GM19240 (cell line): ENCODE results near the gene NCBP1.
"Not testable (repeated sequence)": the region's sequence is repeated elsewhere in the genome, so short reads cannot be mapped to it uniquely, and the experiment has no call there.

Source experiments
- DNase-seq: peaks from one replicate; pipeline ENCODE4 v3.0.0; 2011; ENCODE audit warnings: low spot score; ENCODE audit not compliant: insufficient read length

NCBP1 gene, protein sequence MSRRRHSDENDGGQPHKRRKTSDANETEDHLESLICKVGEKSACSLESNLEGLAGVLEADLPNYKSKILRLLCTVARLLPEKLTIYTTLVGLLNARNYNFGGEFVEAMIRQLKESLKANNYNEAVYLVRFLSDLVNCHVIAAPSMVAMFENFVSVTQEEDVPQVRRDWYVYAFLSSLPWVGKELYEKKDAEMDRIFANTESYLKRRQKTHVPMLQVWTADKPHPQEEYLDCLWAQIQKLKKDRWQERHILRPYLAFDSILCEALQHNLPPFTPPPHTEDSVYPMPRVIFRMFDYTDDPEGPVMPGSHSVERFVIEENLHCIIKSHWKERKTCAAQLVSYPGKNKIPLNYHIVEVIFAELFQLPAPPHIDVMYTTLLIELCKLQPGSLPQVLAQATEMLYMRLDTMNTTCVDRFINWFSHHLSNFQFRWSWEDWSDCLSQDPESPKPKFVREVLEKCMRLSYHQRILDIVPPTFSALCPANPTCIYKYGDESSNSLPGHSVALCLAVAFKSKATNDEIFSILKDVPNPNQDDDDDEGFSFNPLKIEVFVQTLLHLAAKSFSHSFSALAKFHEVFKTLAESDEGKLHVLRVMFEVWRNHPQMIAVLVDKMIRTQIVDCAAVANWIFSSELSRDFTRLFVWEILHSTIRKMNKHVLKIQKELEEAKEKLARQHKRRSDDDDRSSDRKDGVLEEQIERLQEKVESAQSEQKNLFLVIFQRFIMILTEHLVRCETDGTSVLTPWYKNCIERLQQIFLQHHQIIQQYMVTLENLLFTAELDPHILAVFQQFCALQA

DNA sequence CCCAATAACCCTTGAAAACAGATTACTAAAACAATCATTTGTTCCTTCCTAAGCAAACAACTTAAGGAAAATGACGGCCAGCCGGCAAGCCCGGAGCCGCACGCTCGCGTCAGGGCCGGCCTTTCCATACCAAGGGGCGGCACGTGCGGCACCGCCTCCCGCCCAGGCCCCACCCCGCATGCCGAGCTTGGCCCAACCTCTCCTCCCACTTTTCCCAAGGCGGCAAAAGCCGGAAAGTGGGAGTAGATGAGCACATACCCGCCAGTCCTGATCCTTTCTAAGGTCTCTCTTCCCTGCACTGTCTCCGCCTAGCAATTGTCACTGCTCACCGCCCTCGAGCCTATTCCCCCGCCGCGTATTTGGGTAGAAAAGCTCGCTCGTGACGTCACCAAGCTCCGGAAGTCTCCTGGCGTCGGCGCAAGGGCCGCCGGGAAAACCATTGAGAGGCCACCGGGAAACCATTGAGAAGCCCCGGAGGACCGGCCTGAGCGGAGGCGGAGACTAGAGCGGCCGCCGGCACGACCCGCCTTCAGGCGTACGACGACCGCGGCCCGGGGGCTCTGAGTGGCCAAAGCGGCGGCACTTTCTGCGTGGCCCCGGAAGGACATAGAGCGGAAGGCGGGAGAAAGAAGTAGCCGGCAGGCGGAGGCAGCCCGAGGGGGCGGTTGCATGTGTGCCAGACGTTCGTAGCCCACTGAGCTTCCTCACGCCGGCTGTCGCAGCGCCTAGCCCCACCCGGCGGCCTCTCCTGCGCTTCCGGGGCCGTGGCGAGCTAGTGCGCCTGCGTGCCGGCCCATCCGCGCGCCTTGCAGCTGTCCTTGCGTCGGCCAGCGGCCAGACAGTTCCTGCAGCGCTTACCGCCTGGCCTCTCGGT is at the start of gene NCBP1, which contains the start of gene TSTD2:
NCBP1 (plus strand) TSS at position 837 of the 874 bp plus-strand sequence. CDS start 61 bp downstream, outside the sequence.
TSTD2 (minus strand) TSS at position 384 of the 874 bp plus-strand sequence. CDS start 5,806 bp downstream, outside the sequence.
- DNase-seq = peak; percentile 59

- DNase-seq = not testable (repeated sequence)
These were observed 48.8 kb upstream of the NCBP1 start for GRCh38 chr9:97584778-97585177.

DNA sequence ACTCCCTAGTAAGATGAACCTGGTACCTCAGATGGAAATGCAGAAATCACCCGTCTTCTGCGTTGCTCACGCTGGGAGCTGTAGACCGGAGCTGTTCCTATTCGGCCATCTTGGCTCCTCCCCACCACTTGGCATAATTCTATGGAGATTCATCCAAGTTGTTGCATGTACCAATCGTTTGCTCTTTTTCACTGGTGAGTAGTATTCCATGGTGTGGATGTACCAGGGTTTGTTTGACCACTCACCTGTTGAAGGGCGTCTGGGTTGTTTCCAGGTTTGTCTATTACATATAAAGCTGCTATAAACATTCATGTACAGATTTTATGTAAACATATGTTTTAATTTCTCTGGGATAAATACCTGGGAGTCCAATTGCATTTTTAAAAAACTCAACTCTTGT is 46.7 kb upstream of the NCBP1 start:
- not testable (repeated sequence) for DNase-seq

DNA sequence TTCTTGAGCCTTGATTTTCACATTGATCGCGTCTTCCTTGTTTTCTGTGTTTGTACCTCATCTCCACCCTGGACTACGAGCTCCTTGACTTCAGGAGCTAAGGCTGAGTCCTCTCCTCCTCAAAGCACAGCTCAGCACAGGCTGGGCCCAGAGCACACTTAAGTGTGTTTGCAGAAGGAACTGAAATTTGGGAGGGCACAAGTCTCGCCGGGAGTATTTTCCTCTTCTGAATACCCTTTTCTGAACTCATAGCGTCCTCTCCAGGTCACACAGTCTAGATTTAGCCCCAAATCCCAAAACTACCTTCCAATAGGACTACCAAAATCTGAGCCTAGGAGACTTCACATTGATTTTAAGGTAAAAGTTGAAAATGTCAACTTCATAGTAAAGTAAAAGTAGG is 42.1 kb upstream of the NCBP1 start:
- DNase-seq = no peak

DNA sequence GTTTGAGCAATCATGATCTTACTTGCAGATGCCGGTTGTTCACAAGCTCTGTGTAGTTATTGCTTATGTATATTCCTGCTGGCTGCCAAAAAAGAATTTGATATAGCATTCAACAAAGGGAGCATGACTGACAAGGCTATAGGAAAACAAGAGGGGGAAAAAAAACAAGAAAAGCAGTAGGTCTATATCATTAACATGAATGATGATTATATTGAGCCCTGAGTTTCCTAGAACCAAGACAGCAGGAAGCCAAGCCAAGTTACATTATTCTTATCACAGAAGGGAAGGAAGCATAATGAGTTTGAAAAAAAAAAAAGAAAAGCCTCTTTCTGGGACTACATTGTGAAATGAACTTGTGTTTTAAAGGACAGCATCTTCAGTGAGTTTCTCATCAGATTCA is 41.5 kb upstream of the NCBP1 start:
- DNase-seq = no peak

GRCh38 chr9:97593960-97594359 is 39.7 kb upstream of the NCBP1 start:
- DNase-seq = no peak

DNA sequence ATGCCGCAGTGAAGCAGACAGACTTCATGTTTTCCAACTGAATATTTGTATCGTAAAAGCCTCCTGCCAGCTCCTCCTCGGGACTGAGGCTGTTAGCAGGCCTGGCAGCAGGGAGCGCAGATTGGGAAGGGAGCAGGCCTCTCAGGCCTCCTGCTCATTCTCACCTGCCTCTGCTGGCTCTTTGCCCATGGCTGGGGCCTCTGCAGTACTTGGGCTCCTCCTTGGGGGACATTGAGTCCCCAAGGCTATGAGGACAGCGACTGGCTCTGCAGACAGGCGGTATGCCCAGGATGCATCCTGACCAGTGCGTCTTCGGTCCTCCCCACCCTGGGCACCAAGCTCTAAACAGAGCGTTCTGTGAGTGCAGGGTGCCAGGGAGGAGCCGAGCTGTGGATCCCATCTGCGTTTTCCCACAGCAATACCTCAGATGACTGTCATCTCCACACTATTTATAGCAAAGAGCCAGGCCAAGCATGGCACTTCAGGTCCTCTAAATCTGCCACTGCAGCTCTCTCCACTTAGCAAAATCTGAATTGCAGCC is 39.2 kb upstream of the NCBP1 start:
- DNase-seq = no peak

DNA sequence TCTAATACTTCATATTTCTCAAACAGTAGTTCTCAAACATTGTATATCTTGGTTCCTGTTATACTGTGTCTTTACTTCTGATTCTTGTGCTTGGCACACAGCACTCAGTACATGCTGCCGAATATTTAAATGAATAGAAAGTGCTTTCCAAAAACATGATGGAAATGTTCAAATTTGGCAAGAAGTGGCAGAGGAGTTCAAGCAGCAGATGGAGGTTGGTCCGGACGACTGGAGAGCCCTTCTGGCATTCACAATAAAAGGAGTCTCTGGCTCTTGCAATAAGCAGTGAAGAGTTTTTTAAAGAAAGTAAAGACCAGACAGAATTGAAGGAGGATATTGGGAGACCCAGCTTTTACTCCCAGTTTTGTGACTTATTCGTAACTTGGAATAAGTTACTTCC is 36.7 kb upstream of the NCBP1 start:
- no peak for DNase-seq

GRCh38 chr9:97598461-97599288 is 34.9 kb upstream of the NCBP1 start:
- peak; percentile 55 for DNase-seq

- DNase-seq = no peak
These were observed 34.2 kb upstream of the NCBP1 start for GRCh38 chr9:97599314-97599846.

DNA sequence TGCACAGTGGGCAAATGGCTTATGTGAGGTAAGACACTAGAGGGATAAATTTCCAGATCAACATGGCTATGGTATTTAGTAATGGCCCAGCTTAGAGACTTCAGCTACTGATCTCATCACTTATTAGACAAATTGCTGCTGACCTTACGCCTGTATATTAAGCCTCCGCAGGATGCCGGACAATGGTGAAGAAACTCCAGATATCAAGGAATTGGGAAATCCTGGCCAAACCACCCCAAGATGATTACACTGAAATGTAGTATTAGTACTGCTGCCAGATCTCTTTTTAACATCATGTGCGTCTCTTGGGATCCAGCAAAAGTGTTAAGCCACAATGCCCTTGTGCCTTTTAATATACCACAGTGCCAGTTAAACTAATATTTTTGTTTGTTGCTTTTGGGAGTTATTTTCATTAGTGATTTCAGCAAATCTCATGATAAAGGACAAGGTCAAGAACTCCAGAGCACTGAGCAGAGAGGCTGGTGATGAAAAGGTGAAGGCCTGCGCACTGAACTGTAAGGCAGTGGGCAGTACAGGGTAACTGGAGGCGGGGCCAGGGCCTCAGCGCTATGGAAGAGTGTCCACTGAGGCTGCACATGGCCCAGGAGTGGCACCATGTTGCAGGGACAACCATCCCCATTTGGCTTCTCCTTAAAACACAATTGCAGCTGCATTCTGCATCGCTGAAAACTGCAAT is 32.9 kb upstream of the NCBP1 start:
- DNase-seq = no peak

GRCh38 chr9:97601228-97601898 is 32.3 kb upstream of the NCBP1 start:
- DNase-seq = no peak

- no peak for DNase-seq
These were observed 31.2 kb upstream of the NCBP1 start for GRCh38 chr9:97602430-97602829.

DNA sequence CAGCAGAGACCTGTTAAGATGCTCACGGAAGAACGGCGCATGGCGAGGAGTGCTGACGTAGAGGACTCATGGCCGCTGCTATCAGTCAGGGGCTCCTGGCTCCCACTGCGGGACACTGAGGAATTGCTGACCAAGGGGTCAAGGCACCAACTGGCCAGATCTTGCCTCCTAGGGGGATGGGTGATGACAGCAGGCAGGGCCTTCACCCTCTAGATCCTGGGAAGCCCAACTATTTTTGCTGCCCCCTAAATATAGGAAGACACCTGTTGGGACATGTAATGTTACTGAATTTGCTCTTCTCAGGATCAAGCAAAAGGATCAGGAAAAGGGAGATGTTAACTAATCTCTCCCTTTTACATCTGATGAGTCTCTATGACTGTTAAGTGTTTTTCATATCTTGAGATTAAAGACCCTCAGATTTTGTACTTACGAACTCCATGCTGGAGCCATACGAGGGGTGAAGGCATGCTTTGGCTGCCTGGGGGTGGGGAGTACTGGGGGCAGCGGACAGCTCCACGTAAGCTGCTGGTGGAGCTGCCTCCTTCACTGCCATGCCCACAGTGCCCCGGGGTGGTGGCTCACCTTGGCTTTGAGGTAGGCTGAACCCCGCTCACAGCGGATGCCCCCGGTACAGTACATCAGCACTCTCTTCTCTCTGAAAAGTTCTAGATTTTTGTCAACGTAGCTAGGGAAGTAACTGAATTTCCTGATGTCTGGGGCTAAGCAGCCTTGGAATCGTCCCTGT is 28.5 kb upstream of the NCBP1 start:
- no peak for DNase-seq

- DNase-seq = peak; percentile 36
These were observed 18.1 kb upstream of the NCBP1 start for GRCh38 chr9:97615439-97616072.

GRCh38 chr9:97617939-97618416 is 15.6 kb upstream of the NCBP1 start:
- DNase-seq = no peak

DNA sequence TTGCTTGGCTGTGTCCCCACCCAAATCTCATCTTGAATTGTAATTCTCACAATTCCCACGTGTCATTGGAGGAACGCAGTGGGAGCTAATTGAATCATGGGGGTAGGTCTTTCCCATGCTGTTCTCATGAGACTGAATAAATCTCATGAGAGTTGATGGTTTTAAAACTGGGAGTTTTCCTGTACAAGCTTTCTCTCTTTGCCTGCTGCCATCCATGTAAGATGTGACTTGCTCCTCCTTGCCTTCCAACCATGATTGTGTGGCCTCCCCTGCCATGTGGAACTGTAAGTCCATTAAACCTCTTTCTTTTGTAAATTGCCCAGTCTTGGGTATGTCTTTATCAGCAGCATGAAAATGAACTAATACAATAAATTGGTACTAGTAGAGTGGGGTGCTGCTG is 13.6 kb upstream of the NCBP1 start:
- not testable (repeated sequence) for DNase-seq
